Mesendoderm (in vitro differentiated cells): ENCODE data around the gene PLOD3.
A peak's percentile ranks its signal among the peaks of the same experiment; 100 is the strongest.

Experiments
- DNase-seq: peaks from one replicate; pipeline ENCODE4 v3.0.0; 2013
- H2AK5ac ChIP-seq: 2 replicates; pipeline ENCODE4 v1.6.1; 2013; ENCODE audit warnings: low read length, inconsistent platforms
- H2BK120ac ChIP-seq: 2 replicates; pipeline ENCODE4 v1.6.1; 2013; ENCODE audit warnings: low read depth, mild to moderate bottlenecking, low read length, moderate library complexity, mixed read lengths
- H2BK15ac ChIP-seq: replicated peaks from 2 replicates; pipeline ENCODE4 v1.6.1; 2013; ENCODE audit warnings: low read depth, mild to moderate bottlenecking, moderate library complexity
- H2BK5ac ChIP-seq: 2 replicates; pipeline ENCODE4 v1.6.1; 2013; ENCODE audit warnings: low read length, inconsistent platforms
- H3K18ac ChIP-seq: 2 replicates; pipeline ENCODE4 v1.6.1; 2013; ENCODE audit warnings: mild to moderate bottlenecking, low read length, mixed read lengths
- H3K23ac ChIP-seq: one replicate; pipeline ENCODE4 v1.6.1; 2013; ENCODE audit warnings: low read length
- H3K27ac ChIP-seq: 2 replicates; pipeline ENCODE4 v1.5.1; 2013; ENCODE audit warnings: low read depth, mild to moderate bottlenecking, inconsistent platforms, low read length, moderate library complexity
- H3K27me3 ChIP-seq: 2 replicates; pipeline ENCODE4 v1.6.1; 2013; ENCODE audit warnings: low read length, control low read depth, mild to moderate bottlenecking, inconsistent platforms; ENCODE audit not compliant: insufficient read depth, poor library complexity
- H3K36me3 ChIP-seq: 2 replicates; pipeline ENCODE4 v1.6.1; 2013; ENCODE audit warnings: low read length, inconsistent platforms; ENCODE audit not compliant: control insufficient read depth, insufficient read depth
- H3K4ac ChIP-seq: one replicate; pipeline ENCODE4 v1.6.1; 2013; ENCODE audit warnings: low read depth, mild to moderate bottlenecking, low read length, moderate library complexity
- H3K4me1 ChIP-seq: 2 replicates; pipeline ENCODE4 v1.6.1; 2013; ENCODE audit warnings: low read depth, low read length, inconsistent platforms; ENCODE audit not compliant: control insufficient read depth
- H3K4me2 ChIP-seq: 2 replicates; pipeline ENCODE4 v1.6.1; 2013; ENCODE audit warnings: low read length
- H3K4me3 ChIP-seq: 2 replicates; pipeline ENCODE4 v1.5.1; 2013; ENCODE audit warnings: mild to moderate bottlenecking, low read length
- H3K56ac ChIP-seq: one replicate; pipeline ENCODE4 v1.6.1; 2013; ENCODE audit warnings: low read length
- H3K79me1 ChIP-seq: 2 replicates; pipeline ENCODE4 v1.6.1; 2013; ENCODE audit warnings: low read length, inconsistent platforms
- H3K79me2 ChIP-seq: 2 replicates; pipeline ENCODE4 v1.6.1; 2013; ENCODE audit warnings: mild to moderate bottlenecking, low read length; ENCODE audit not compliant: control insufficient read depth, insufficient read depth
- H3K9ac ChIP-seq: 2 replicates; pipeline ENCODE4 v1.6.1; 2013; ENCODE audit warnings: low read length, inconsistent platforms
- H4K5ac ChIP-seq: one replicate; pipeline ENCODE4 v1.6.1; 2013; ENCODE audit warnings: low read length
- H4K8ac ChIP-seq: one replicate; pipeline ENCODE4 v1.6.1; 2013; ENCODE audit warnings: low read depth, mild to moderate bottlenecking, control low read depth, low read length, moderate library complexity
- WGBS: extraction: QIAGEN DNeasy Blood & Tissue Kit; methylation state at CpG from one replicate; pipeline ENCODE4 v1.1.7; 2013; ENCODE audit warnings: low lambda C conversion rate, missing lambda C conversion rate; ENCODE audit not compliant: insufficient coverage; ENCODE audit errors: extremely low coverage; 5-methylcytosine and 5-hydroxymethylcytosine counted together

PLOD3 gene

GRCh38 chr7:101222275-101222830 lies 5.0 kb upstream of the PLOD3 start:
- Histone ChIP-seq H3K36me3 (peaks cover 4% of the 10 kb centered on the region), H3K27me3 (no peaks in the 10 kb centered on the region), H3K56ac (no peak overlapping the region), H4K8ac (no peak overlapping the region), H4K5ac (no peak overlapping the region), H3K18ac (no peak overlapping the region), H2BK15ac (no peak overlapping the region), H3K4me2 (no peak overlapping the region), H2AK5ac (no peak overlapping the region), H2BK5ac (no peak overlapping the region), H3K4me1 (no peaks in the 10 kb centered on the region), H3K23ac (no peak overlapping the region), H3K9ac (no peak overlapping the region), H3K79me1 (peaks cover 11% of the 10 kb centered on the region), H2BK120ac (no peak overlapping the region), H3K4ac (no peak overlapping the region), H3K79me2 (peaks cover 5% of the 10 kb centered on the region), H3K4me3 (no peak overlapping the region), H3K27ac (no peak overlapping the region)
- no CpG with 5 or more reads among the region's 27 CpGs for WGBS
- no peak for DNase-seq

- Histone ChIP-seq H3K4ac (no peak overlapping the region), H3K9ac (no peak overlapping the region), H2AK5ac (no peak overlapping the region), H3K4me3 (no peak overlapping the region), H2BK5ac (no peak overlapping the region), H4K8ac (no peak overlapping the region), H3K23ac (no peak overlapping the region), H3K4me1 (no peaks in the 10 kb centered on the region), H3K56ac (no peak overlapping the region), H3K18ac (no peak overlapping the region), H2BK120ac (no peak overlapping the region), H3K36me3 (peaks cover 2% of the 10 kb centered on the region), H4K5ac (no peak overlapping the region), H3K4me2 (no peak overlapping the region), H3K27ac (no peak overlapping the region), H3K79me2 (peaks cover 5% of the 10 kb centered on the region), H3K27me3 (no peaks in the 10 kb centered on the region), H2BK15ac (no peak overlapping the region), H3K79me1 (peaks cover 13% of the 10 kb centered on the region)
- no peak for DNase-seq
- WGBS = no CpG with 5 or more reads among the region's 5 CpGs
Measured at GRCh38 chr7:101220295-101220694, 2.9 kb upstream of the PLOD3 start.

GRCh38 chr7:101218236-101219125 lies 1.1 kb upstream of the PLOD3 start:
- Histone ChIP-seq H3K79me1 (peaks cover 13% of the 10 kb centered on the region), H2BK120ac (no peak overlapping the region), H2AK5ac (no peak overlapping the region), H3K36me3 (no peaks in the 10 kb centered on the region), H3K56ac (peak overlapping the region; percentile 89), H4K5ac (no peak overlapping the region), H3K27me3 (no peaks in the 10 kb centered on the region), H3K4ac (no peak overlapping the region), H3K4me2 (peak overlapping the region; percentile 97), H3K27ac (no peak overlapping the region), H3K23ac (no peak overlapping the region), H2BK5ac (no peak overlapping the region), H3K79me2 (peaks cover 5% of the 10 kb centered on the region), H3K4me1 (no peaks in the 10 kb centered on the region), H4K8ac (no peak overlapping the region), H3K4me3 (peak overlapping the region; percentile 74), H3K9ac (peak overlapping the region; percentile 78), H2BK15ac (no peak overlapping the region), H3K18ac (no peak overlapping the region)
- no CpG with 5 or more reads among the region's 26 CpGs for WGBS
- no peak for DNase-seq

GRCh38 chr7:101216860-101217387 lies 457 bp downstream of the PLOD3 start:
- H3K18ac ChIP-seq = no peak overlapping the region
- no peak for DNase-seq
- H2BK15ac ChIP-seq = no peak overlapping the region
- peaks cover 5% of the 10 kb centered on the region for H3K79me2 ChIP-seq
- H3K56ac ChIP-seq = peak overlapping the region; percentile 92
- no peaks in the 10 kb centered on the region for H3K27me3 ChIP-seq
- H2AK5ac ChIP-seq = no peak overlapping the region
- no peak overlapping the region for H3K23ac ChIP-seq
- H3K36me3 ChIP-seq = no peaks in the 10 kb centered on the region
- H4K8ac ChIP-seq = no peak overlapping the region
- H3K27ac ChIP-seq = peak overlapping the region; percentile 45
- no peak overlapping the region for H3K4ac ChIP-seq
- no peaks in the 10 kb centered on the region for H3K4me1 ChIP-seq
- H2BK5ac ChIP-seq = no peak overlapping the region
- H2BK120ac ChIP-seq = no peak overlapping the region
- no peak overlapping the region for H4K5ac ChIP-seq
- H3K79me1 ChIP-seq = peaks cover 12% of the 10 kb centered on the region
- peak overlapping the region; percentile 51 for H3K4me3 ChIP-seq
- WGBS = no CpG with 5 or more reads among the region's 34 CpGs
- H3K9ac ChIP-seq = peak overlapping the region; percentile 73
- H3K4me2 ChIP-seq = peak overlapping the region; percentile 35

GRCh38 chr7:101216001-101216859 lies 1.2 kb downstream of the PLOD3 start:
- no peak overlapping the region for H2BK120ac ChIP-seq
- H4K5ac ChIP-seq = no peak overlapping the region
- H3K27me3 ChIP-seq = no peaks in the 10 kb centered on the region
- no peaks in the 10 kb centered on the region for H3K36me3 ChIP-seq
- peak overlapping the region; percentile 73 for H3K9ac ChIP-seq
- DNase-seq = no peak
- H3K18ac ChIP-seq = no peak overlapping the region
- H2BK15ac ChIP-seq = no peak overlapping the region
- H3K4ac ChIP-seq = no peak overlapping the region
- no peak overlapping the region for H2BK5ac ChIP-seq
- H3K23ac ChIP-seq = no peak overlapping the region
- WGBS = no CpG with 5 or more reads among the region's 31 CpGs
- peak overlapping the region; percentile 51 for H3K4me3 ChIP-seq
- H3K79me1 ChIP-seq = peaks cover 12% of the 10 kb centered on the region
- H3K56ac ChIP-seq = peak overlapping the region; percentile 92
- H3K79me2 ChIP-seq = peaks cover 5% of the 10 kb centered on the region
- H3K4me2 ChIP-seq = peak overlapping the region; percentile 35
- no peak overlapping the region for H2AK5ac ChIP-seq
- no peak overlapping the region for H3K27ac ChIP-seq
- no peak overlapping the region for H4K8ac ChIP-seq
- no peaks in the 10 kb centered on the region for H3K4me1 ChIP-seq
